K562 (cell line): Measurements from ENCODE around the gene RPAIN. TPM values are rescaled to one million over a fixed set of nuclear protein-coding genes. Genes with fewer than 3 reads are reported as not detected.
"Not testable (repeated sequence)": the region's sequence is repeated elsewhere in the genome, so short reads cannot be mapped to it uniquely, and the experiment has no call there.

ENCODE experiments used
- ATAC-seq: fragments of 200-7000 bp; cut with Tn5 transposase; 3 replicates; pipeline ENCODE4 v1.9.1; 2020; ENCODE audit warnings: moderate library complexity
- BruUV-seq: library from RNA; stranded (reverse); fragments of 400-500 nt; replicated peaks from 2 replicates; lab custom pipeline; 2021; lab: Mats Ljungman, UMichigan
- CTCF ChIA-PET: fragments of 300-600 bp; formaldehyde crosslinking; extraction: SDS; loops from one replicate; lab custom pipeline; 2021; ENCODE audit warnings: low intra/inter-chr PET ratio; lab: Yijun Ruan, JAX
- POLR2A ChIA-PET: fragments of 300-600, 350-650 bp; sonication (Branson Sonifier 250); formaldehyde crosslinking; extraction: SDS; loops from one replicate; lab custom pipeline; 2021; ENCODE audit warnings: antibody characterized with exemption, inconsistent platforms; lab: Yijun Ruan, JAX
- DNase-seq, 4 experiments: peaks; one replicate each; pipeline versions ENCODE4 v3.0.0 to v3.0.0-alpha.2; 2011 to 2018; ENCODE audit warnings: low spot score in 3 of 4, mixed read lengths in 3 of 4; ENCODE audit errors: extremely low read depth in 1 of 4
- FAIRE-seq: peaks from 2 replicates; lab custom pipeline; 2011; peaks lifted over from hg19 to GRCh38; lab: Jason Lieb, UNC
- H2AFZ ChIP-seq: 2 replicates; pipeline ENCODE4 v1.6.0; 2011; ENCODE audit warnings: low read depth, low read length, control low read depth, inconsistent platforms
- H3K27ac ChIP-seq: fragments of 200-600 bp; 3 replicates; pipeline ENCODE4 v1.8.0; 2011; ENCODE audit warnings: low read depth, mild to moderate bottlenecking, control low read depth, inconsistent platforms, low read length, moderate library complexity, mixed read lengths; ENCODE audit errors: extremely low read depth
- H3K27me3 ChIP-seq, 2 experiments: fragments of 300-600 bp in 1 of 2; 2 replicates in 1 of 2; 3 replicates in 1 of 2; pipeline versions ENCODE4 v1.6.0 to v1.8.0; 2011; ENCODE audit warnings: inconsistent platforms in 2 of 2, low read length in 2 of 2, mild to moderate bottlenecking in 1 of 2, mixed read lengths in 1 of 2, moderate library complexity in 1 of 2; ENCODE audit not compliant: control insufficient read depth in 2 of 2, insufficient read depth in 2 of 2
- H3K36me3 ChIP-seq: fragments of 300-600 bp; 3 replicates; pipeline ENCODE4 v1.8.0; 2011; ENCODE audit warnings: mild to moderate bottlenecking, low read length, inconsistent platforms; ENCODE audit not compliant: control insufficient read depth, insufficient read depth
- H3K4me1 ChIP-seq, 2 experiments: fragments of 200-600 bp in 1 of 2; replicated peaks in 1 of 2; 2 replicates in 1 of 2; 3 replicates in 1 of 2; pipeline versions ENCODE4 v1.5.1 to v1.8.0; 2011; ENCODE audit warnings: inconsistent platforms in 2 of 2, low read length in 2 of 2, mild to moderate bottlenecking in 1 of 2, mixed read lengths in 1 of 2, moderate library complexity in 1 of 2; ENCODE audit not compliant: control insufficient read depth in 2 of 2, insufficient read depth in 2 of 2
- H3K4me2 ChIP-seq: 2 replicates; pipeline ENCODE4 v1.6.1; 2011; ENCODE audit warnings: low read length, control low read depth, inconsistent platforms, mixed read lengths; ENCODE audit not compliant: insufficient read depth
- H3K4me3 ChIP-seq: fragments of 200-600 bp; sonication (generic), shearing (Covaris generic); 2 replicates; pipeline ENCODE4 v1.5.1; 2016; ENCODE audit warnings: control low read depth, inconsistent platforms
- H3K79me2 ChIP-seq: fragments of 200-600 bp; 3 replicates; pipeline ENCODE4 v1.8.0; 2011; ENCODE audit warnings: low read length, inconsistent platforms; ENCODE audit not compliant: control insufficient read depth, insufficient read depth
- H3K9ac ChIP-seq, 2 experiments: 2 replicates each; pipeline versions ENCODE4 v1.6.0 to v1.6.1; 2011; ENCODE audit warnings: low read depth in 2 of 2, low read length in 2 of 2, control low read depth in 1 of 2, inconsistent platforms in 1 of 2, mild to moderate bottlenecking in 1 of 2, mixed read lengths in 1 of 2; ENCODE audit not compliant: insufficient read depth in 1 of 2
- H3K9me1 ChIP-seq: one replicate; pipeline ENCODE4 v1.6.0; 2011; ENCODE audit warnings: inconsistent platforms, mild to moderate bottlenecking, low read length, moderate library complexity; ENCODE audit not compliant: control insufficient read depth, insufficient read depth
- H3K9me3 ChIP-seq: replicated peaks from 2 replicates; pipeline ENCODE4 v1.5.1; 2011; ENCODE audit warnings: low read depth, low read length, inconsistent platforms; ENCODE audit not compliant: control insufficient read depth, insufficient read depth
- H4K20me1 ChIP-seq: replicated peaks from 2 replicates; pipeline ENCODE4 v1.6.1; 2011; ENCODE audit warnings: low read length, inconsistent platforms, mixed read lengths; ENCODE audit not compliant: control insufficient read depth, insufficient read depth
- ZNF384 ChIP-seq: IDR thresholded peaks from 2 replicates; pipeline ENCODE4 v1.6.1; 2012; ENCODE audit warnings: low read depth, low read length, improper control_type of control experiment
- WGBS: fragments of 100-300 bp; shearing (Covaris generic); methylation state at CpG from one replicate; pipeline ENCODE4 v1.1.6; 2016; ENCODE audit warnings: low coverage, mixed read lengths; ENCODE audit not compliant: insufficient coverage; ENCODE audit errors: missing lambda C conversion rate; 5-methylcytosine and 5-hydroxymethylcytosine counted together
- in situ Hi-C: fragments of 300-500 bp; cut with MboI; formaldehyde crosslinking; loops from 4 replicates; pipeline ENCODE4 v1.15.0; 2018; ENCODE audit warnings: inconsistent platforms, mixed read lengths
- intact Hi-C: fragments of 100-400 bp; cut with micrococcal nuclease; formaldehyde crosslinking; loops from 2 replicates; pipeline ENCODE4 v1.14.2; 2022
- polyA plus RNA-seq, 8 experiments: library from polyadenylated mRNA; depleted of rRNA in 4 of 8; stranded (reverse) in 5 of 8; unstranded in 3 of 8; fragments of >200 nt; fragmentation: Nextera tagmentation in 2 of 8; fragmentation: Illumina TruSeq in 1 of 8; extraction: Ambion mirVana in 2 of 8; extraction: Trizol in 1 of 8; gene quantifications; 2 replicates each; pipeline versions ENCODE4 v1.2.1 to v1.2.3, GENCODE V29; 2011 to 2014; ENCODE audit warnings: inconsistent platforms in 1 of 8, missing spikeins in 1 of 8
- total RNA-seq, 7 experiments: library from RNA; depleted of rRNA in 6 of 7; stranded (reverse); fragments of >200 nt in 6 of 7; fragmentation: Illumina TruSeq in 2 of 7; extraction: Trizol in 2 of 7; gene quantifications; 2 replicates each; pipeline versions ENCODE4 v1.2.1 to v1.2.3, GENCODE V29; 2011 to 2021; ENCODE audit warnings: low replicate concordance in 1 of 7
- TF ChIP-seq, protein P1 (sequence below): sonication (generic); formaldehyde crosslinking; IDR thresholded peaks from 2 replicates; pipeline ENCODE4 v1.8.1; 2023; ENCODE audit warnings: mild to moderate bottlenecking, missing genetic modification reagents

Gene RPAIN
- total and polyA plus RNA-seq, 9 of the 15 experiments (the other 6 are each of a cell fraction or from before 2014, with no cell fraction given): 27.3 to 63.7 (median 38.5) TPM

DNA sequence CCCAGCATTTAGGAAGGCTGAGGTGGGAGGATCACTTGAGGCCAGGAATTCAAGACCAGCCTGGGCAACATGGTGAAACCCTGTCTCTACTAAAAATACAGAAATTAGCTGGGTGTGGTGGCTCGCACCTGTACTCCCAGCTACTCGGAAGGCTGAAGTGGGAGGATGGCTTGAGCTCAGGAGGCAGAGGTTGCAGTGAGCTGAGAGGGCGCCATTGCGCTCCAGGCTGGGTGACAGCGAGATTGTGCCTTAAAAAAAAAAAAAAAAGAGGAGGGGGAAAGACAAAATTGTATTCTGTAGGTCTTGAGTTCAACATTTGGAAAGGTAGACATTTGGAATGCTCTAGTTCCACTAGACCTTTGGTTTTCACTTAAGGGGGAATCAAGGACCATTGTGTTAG, 11.3 kb downstream of the RPAIN start:
- H3K9me3 ChIP-seq, H3K4me3 ChIP-seq, H3K4me2 ChIP-seq, H3K9me1 ChIP-seq, H2AFZ ChIP-seq, in situ Hi-C loops, H3K27me3 ChIP-seq, BruUV-seq, H3K9ac ChIP-seq, CTCF ChIA-PET, H4K20me1 ChIP-seq, intact Hi-C loops, H3K27ac ChIP-seq, H3K4me1 ChIP-seq: not testable (repeated sequence)
- ATAC-seq (peak; percentile 73), FAIRE-seq (peak; percentile 58), DNase-seq (peak in 1 of 4 experiments; percentile 50)
- POLR2A ChIA-PET: interaction anchor here (4.1 kb wide), 1 partner anchor 12 kb away, joined by 13 read pairs; the partner anchor contains the start of genes NUP88 and RPAIN
- TF ChIP-seq, protein P1, sequence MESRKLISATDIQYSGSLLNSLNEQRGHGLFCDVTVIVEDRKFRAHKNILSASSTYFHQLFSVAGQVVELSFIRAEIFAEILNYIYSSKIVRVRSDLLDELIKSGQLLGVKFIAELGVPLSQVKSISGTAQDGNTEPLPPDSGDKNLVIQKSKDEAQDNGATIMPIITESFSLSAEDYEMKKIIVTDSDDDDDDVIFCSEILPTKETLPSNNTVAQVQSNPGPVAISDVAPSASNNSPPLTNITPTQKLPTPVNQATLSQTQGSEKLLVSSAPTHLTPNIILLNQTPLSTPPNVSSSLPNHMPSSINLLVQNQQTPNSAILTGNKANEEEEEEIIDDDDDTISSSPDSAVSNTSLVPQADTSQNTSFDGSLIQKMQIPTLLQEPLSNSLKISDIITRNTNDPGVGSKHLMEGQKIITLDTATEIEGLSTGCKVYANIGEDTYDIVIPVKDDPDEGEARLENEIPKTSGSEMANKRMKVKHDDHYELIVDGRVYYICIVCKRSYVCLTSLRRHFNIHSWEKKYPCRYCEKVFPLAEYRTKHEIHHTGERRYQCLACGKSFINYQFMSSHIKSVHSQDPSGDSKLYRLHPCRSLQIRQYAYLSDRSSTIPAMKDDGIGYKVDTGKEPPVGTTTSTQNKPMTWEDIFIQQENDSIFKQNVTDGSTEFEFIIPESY (CRISPR knock-in tag): peak; percentile 58; the same call in 1 of the 2 replicates
- TF ChIP-seq ZNF384: peak; percentile 71
- H3K36me3 ChIP-seq: peaks cover 78% of the 10 kb centered on the region
- peaks cover 18% of the 10 kb centered on the region for H3K79me2 ChIP-seq
- WGBS: no CpG with 5 or more reads among the region's 5 CpGs
